BLaER1 treated with 17β-estradiol and CSF1 and Interleukin-3, amounts not matched to agents 10 nM and 100 nM (cell line): Measurements from ENCODE around the gene RAI14.
"Not testable (repeated sequence)": the region's sequence is repeated elsewhere in the genome, so short reads cannot be mapped to it uniquely, and the experiment has no call there.

Source experiments
- H3K27ac ChIP-seq, 11 experiments: shearing (Covaris generic); formaldehyde crosslinking; 2 replicates each; pipeline ENCODE4 v1.8.1; 2022
- H3K27me3 ChIP-seq, 11 experiments: shearing (Covaris generic); formaldehyde crosslinking; 2 replicates each; pipeline ENCODE4 v1.8.1; 2022
- H3K36me3 ChIP-seq, 11 experiments: shearing (Covaris generic); formaldehyde crosslinking; 2 replicates each; pipeline ENCODE4 v1.8.1; 2022
- H3K4me1 ChIP-seq, 10 experiments: shearing (Covaris generic); formaldehyde crosslinking; 2 replicates each; pipeline ENCODE4 v1.8.1; 2022
- H3K4me2 ChIP-seq, 11 experiments: shearing (Covaris generic); formaldehyde crosslinking; 2 replicates each; pipeline ENCODE4 v1.8.1; 2022
- H3K4me3 ChIP-seq, 10 experiments: shearing (Covaris generic); formaldehyde crosslinking; 2 replicates each; pipeline ENCODE4 v1.8.1; 2022
- H3K9ac ChIP-seq, 11 experiments: shearing (Covaris generic); formaldehyde crosslinking; 2 replicates each; pipeline ENCODE4 v1.8.1; 2022
- H3K9me3 ChIP-seq, 11 experiments: shearing (Covaris generic); formaldehyde crosslinking; replicated peaks in 1 of 11; 2 replicates each; pipeline ENCODE4 v1.8.1; 2022
- H4K20me1 ChIP-seq, 11 experiments: shearing (Covaris generic); formaldehyde crosslinking; 2 replicates each; pipeline ENCODE4 v1.8.1; 2022
- Cebpa-rat ChIP-seq, 11 experiments: shearing (Covaris generic); IDR thresholded peaks; 2 replicates each; pipeline ENCODE4 v1.8.1; 2022

Gene RAI14

DNA sequence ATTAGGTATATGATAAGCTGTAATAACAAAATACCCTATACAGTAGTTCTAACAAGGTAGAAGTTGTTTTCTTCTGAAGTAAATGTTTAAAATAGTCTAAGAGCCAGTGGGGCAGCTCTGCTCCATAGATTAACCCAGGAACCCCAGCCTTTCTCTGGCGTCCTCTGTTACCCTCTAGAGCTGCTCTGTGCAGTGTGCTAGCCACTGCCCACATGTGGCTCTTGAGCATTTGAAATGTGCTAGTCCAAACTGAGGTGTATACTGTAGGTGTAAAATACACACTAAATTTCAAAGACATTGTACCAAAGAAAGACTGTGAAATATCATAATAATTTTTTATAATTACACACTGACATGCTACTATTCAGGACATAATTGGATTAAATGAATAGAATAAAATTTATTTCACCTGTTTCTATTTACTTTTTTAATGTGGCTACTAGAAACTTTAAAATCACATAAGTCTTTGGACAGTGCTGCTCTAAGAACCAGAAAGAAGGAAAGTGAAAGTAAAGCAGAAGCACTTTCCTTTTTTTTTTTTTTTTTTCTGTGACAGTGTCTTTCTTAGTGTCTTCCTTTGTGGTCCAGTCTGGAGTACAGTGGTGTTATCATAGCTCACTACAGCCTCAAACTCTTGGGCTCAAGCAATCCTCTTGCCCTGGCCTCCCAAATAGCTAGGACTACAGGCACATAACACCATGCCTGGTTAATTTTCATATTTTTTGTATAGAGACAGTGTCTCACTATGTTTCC, 39.3 kb downstream of the RAI14 start:
- no peak overlapping the region for H3K4me3 ChIP-seq
- H3K9ac ChIP-seq, result peak overlapping the region in 1 of 11 experiments; percentile 22; a peak in 1 of 22 replicates
- H3K36me3 ChIP-seq, result peaks cover 0 to 42% (median 23%) of the 10 kb centered on the region in 11 experiments; a peak in 15 of 22 replicates
- no peak for TF ChIP-seq Cebpa-rat (IDR thresholded peaks at IDR 0.05)
- H3K27ac ChIP-seq, result peak overlapping the region in 4 of 11 experiments; percentile 18 to 46 (median 28); a peak in 5 of 22 replicates
- H3K9me3 ChIP-seq, result no peaks in the 10 kb centered on the region
- H3K4me2 ChIP-seq, result peak overlapping the region; percentile 7 to 60 (median 36); a peak in 16 of 22 replicates
- peaks cover 11 to 24% (median 16%) of the 10 kb centered on the region in 10 experiments; a peak in 19 of 20 replicates for H3K4me1 ChIP-seq
- no peaks in the 10 kb centered on the region for H3K27me3 ChIP-seq
- H4K20me1 ChIP-seq, result peaks cover 0 to 19% (median 3%) of the 10 kb centered on the region in 11 experiments; a peak in 6 of 22 replicates

DNA sequence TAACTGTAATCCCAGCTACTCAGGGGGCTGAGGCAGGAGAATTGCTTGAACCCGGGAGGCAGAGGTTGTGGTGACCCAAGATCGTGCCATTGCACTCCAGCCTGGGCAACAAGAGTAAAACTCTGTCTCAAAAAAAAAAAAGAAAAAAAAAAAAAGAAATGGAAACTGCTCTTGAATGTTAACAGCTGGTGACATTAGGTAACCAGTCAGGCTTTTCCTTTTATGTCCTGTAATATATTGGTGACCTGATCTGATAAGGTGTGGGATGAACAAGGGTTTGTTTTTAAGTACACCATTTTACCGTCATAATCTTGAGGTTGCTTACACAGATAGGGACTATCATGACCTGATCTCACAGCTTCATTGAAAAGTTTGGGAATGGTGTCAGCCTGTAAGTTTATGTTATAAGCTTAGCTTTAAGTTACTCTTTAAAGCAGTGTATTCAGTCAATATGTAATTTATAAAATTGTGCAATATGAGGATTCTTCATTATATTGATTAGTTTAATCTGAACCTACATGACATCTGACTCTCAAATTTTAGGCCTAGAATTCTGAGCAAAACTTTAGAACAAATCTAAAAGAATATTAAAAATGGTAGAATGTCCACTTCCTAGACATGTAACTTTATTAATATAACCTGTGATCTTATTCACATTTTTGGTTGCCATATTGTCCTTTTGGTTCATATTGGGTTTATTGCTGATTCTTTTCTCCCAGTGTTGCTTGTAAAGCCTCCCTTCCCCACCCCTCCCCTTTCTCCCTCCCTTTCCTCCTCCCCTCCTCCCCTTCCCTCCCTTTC, 41.4 kb downstream of the RAI14 start:
- no peak overlapping the region for H3K4me2 ChIP-seq
- no peak overlapping the region for H3K27ac ChIP-seq
- H3K9me3 ChIP-seq, result no peaks in the 10 kb centered on the region
- no peak overlapping the region for H3K4me3 ChIP-seq
- no peaks in the 10 kb centered on the region for H3K27me3 ChIP-seq
- H4K20me1 ChIP-seq, result peaks cover 0 to 21% (median 3%) of the 10 kb centered on the region in 11 experiments; a peak in 6 of 22 replicates
- no peak for TF ChIP-seq Cebpa-rat (IDR thresholded peaks at IDR 0.05)
- peaks cover 0 to 37% (median 21%) of the 10 kb centered on the region in 11 experiments; a peak in 12 of 22 replicates for H3K36me3 ChIP-seq
- H3K4me1 ChIP-seq, result peaks cover 11 to 24% (median 16%) of the 10 kb centered on the region in 10 experiments; a peak in 19 of 20 replicates
- H3K9ac ChIP-seq, result no peak overlapping the region

DNA sequence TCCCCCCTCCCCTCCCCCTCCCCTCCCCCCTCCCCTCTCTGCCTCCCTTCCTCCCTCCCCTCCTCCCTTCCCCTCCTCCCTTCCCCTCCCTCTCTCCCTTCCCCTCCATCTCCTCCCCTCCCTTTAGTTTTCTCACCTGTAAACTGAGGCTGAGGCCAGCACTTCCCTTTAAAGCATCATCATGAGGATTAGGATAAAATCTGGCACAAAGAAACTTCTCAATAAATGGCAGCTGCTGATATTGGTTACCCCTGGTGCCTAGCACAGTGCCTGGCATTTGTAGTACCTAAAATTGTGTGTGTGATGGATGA, 41.9 kb downstream of the RAI14 start:
- TF ChIP-seq Cebpa-rat (IDR thresholded peaks at IDR 0.05), result no peak
- no peak overlapping the region for H3K9ac ChIP-seq
- no peaks in the 10 kb centered on the region for H3K9me3 ChIP-seq
- H3K27ac ChIP-seq, result no peak overlapping the region
- H3K4me1 ChIP-seq, result peaks cover 11 to 24% (median 16%) of the 10 kb centered on the region in 10 experiments; a peak in 19 of 20 replicates
- H4K20me1 ChIP-seq, result peaks cover 0 to 21% (median 3%) of the 10 kb centered on the region in 11 experiments; a peak in 6 of 22 replicates
- no peak overlapping the region for H3K4me3 ChIP-seq
- H3K36me3 ChIP-seq, result peaks cover 0 to 34% (median 18%) of the 10 kb centered on the region in 11 experiments; a peak in 10 of 22 replicates
- no peaks in the 10 kb centered on the region for H3K27me3 ChIP-seq
- H3K4me2 ChIP-seq, result no peak overlapping the region

DNA sequence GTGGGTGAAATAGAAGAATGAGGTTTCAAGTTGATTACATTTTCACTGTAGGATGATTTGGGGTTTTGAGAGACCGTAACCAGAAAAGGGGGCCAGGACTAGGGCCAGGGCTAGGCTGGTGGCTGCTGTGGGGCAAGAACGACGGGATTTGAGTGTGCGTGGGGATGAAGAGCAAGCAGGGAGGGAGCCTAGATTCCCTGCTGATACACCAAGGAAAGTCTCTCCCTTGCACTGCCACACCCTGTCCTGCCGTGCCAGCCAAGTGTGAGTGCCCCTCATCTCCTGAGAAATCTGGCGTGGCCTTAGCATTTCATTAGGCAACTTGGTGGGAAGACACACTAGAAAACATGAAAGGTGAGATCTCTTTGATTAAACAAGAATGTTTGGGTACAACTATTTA, 42.6 kb downstream of the RAI14 start:
- TF ChIP-seq Cebpa-rat (IDR thresholded peaks at IDR 0.05), result no peak
- peaks cover 0 to 18% (median 0%) of the 10 kb centered on the region in 11 experiments; a peak in 5 of 22 replicates for H4K20me1 ChIP-seq
- no peak overlapping the region for H3K4me3 ChIP-seq
- peaks cover 11 to 24% (median 16%) of the 10 kb centered on the region in 10 experiments; a peak in 19 of 20 replicates for H3K4me1 ChIP-seq
- H3K4me2 ChIP-seq, result no peak overlapping the region
- H3K36me3 ChIP-seq, result peaks cover 0 to 28% (median 12%) of the 10 kb centered on the region in 11 experiments; a peak in 9 of 22 replicates
- H3K9me3 ChIP-seq, result no peaks in the 10 kb centered on the region
- no peak overlapping the region for H3K9ac ChIP-seq
- H3K27ac ChIP-seq, result no peak overlapping the region
- H3K27me3 ChIP-seq, result no peaks in the 10 kb centered on the region

DNA sequence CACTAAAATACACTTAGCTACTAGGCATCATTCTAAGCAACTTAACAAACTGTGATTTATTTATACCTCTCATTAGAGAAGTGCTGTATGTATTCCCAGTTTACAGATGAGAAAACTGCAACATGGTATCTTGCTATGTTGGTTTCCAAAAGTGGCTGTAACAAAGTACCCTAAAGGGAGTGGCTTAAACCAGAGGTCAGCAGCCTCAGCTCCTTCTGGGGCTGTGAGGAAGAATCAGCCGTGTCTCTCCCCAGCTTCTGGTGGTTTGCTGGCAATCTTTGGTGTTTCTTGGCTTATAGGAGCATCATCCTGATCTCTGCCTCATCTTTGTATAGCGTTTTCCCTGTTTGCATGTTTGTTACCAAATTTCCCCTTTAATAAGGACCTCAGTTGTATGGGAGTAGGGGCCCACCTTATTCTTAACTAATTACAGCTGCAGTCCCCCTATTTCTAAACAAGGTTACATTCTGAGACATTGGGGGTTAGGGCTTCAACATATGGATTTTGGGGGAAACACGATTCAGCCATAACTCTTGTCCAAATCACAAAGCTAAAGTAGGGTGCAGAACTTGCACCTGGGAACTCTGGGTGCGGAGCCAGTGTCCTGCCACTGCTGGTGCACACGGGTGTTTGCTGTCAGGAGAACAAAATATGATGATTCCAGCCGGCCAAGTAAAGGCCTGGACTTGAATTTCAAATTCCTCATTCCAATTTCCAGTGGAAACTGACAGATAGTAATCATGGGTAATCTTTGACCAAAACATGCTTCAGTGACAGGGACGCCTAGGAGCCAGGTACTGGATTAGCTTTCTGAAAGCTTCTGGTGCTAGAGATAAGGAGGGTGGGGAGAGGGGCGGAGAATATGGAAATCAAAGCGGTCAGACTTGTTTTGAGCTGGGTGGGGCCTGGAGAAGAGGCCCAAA, 43.3 kb downstream of the RAI14 start:
- H3K27me3 ChIP-seq, result no peaks in the 10 kb centered on the region
- peaks cover 11 to 21% (median 15%) of the 10 kb centered on the region in 10 experiments; a peak in 19 of 20 replicates for H3K4me1 ChIP-seq
- H3K9ac ChIP-seq, result no peak overlapping the region
- no peaks in the 10 kb centered on the region for H3K9me3 ChIP-seq
- H3K36me3 ChIP-seq, result peaks cover 0 to 28% (median 12%) of the 10 kb centered on the region in 11 experiments; a peak in 9 of 22 replicates
- H3K4me2 ChIP-seq, result no peak overlapping the region
- H4K20me1 ChIP-seq, result peaks cover 0 to 16% (median 0%) of the 10 kb centered on the region in 11 experiments; a peak in 5 of 22 replicates
- H3K27ac ChIP-seq, result no peak overlapping the region
- no peak overlapping the region for H3K4me3 ChIP-seq
- no peak for TF ChIP-seq Cebpa-rat (IDR thresholded peaks at IDR 0.05)

DNA sequence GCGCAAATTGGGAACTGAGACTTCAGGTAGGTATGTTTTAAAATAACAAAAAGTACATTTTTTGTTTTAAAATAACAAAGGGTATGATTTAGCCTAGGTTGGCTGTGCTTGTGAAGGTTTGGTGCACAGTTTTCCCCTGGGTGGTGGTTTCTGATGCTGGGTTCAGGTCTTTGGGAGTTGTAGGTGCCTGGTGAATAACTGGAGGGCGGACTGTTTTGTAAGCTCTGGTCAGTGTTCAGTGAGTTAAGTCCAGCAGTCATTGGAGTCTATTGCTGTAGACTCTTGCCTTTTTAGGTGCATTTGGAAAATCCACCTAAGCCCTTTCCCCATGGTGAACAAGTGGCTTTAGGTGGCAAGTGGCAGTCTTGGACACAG, 43.9 kb downstream of the RAI14 start:
- Histone ChIP-seq H4K20me1 (peaks cover 0 to 14% (median 0%) of the 10 kb centered on the region in 11 experiments; a peak in 5 of 22 replicates), H3K4me1 (peaks cover 7 to 15% (median 10%) of the 10 kb centered on the region in 10 experiments; a peak in 19 of 20 replicates), H3K27me3 (no peaks in the 10 kb centered on the region), H3K9ac (no peak overlapping the region), H3K9me3 (no peaks in the 10 kb centered on the region), H3K4me2 (no peak overlapping the region), H3K36me3 (peaks cover 0 to 28% (median 13%) of the 10 kb centered on the region in 11 experiments; a peak in 9 of 22 replicates), H3K4me3 (no peak overlapping the region), H3K27ac (no peak overlapping the region)
- TF ChIP-seq Cebpa-rat (IDR thresholded peaks at IDR 0.05), result no peak

DNA sequence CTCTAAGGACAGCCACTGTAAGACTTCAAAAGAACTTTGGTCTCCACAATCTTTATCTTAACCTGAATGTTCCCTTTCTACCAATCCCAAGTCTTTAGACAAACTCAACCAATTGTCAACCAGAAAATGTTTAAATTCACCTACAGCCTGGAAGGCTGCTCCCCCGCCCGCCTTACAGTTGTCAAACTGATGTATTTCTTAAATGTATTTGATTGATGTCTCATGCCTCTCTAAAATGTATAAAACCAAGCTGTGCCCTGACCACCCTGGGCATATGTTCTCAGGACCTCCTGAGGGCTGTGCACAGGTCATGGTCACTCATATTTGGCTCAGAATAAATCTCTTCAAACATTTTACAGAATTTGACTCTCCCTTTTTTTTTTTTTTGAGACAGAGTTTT, 45.3 kb downstream of the RAI14 start:
- H3K9me3 ChIP-seq, H3K27me3 ChIP-seq, H3K4me1 ChIP-seq, H3K4me3 ChIP-seq, H3K4me2 ChIP-seq, H4K20me1 ChIP-seq, H3K9ac ChIP-seq, H3K27ac ChIP-seq: not testable (repeated sequence)
- H3K36me3 ChIP-seq, result peaks cover 0 to 26% (median 13%) of the 10 kb centered on the region in 11 experiments; a peak in 9 of 22 replicates
